Omental fat pad (tissue), 4 donors: ENCODE results near the gene CRNKL1. TPM values are rescaled to one million over a fixed set of nuclear protein-coding genes. Genes with fewer than 3 reads are reported as not detected.

Source experiments
- ATAC-seq: fragments of 150-250 bp; one replicate; pipeline ENCODE4 v1.9.1; 2016; ENCODE audit warnings: mild to moderate bottlenecking, moderate library complexity; ENCODE audit not compliant: low FRiP score
- DNase-seq: peaks from one replicate; pipeline ENCODE4 v3.0.0-alpha.2; 2019; ENCODE audit warnings: low spot score
- total RNA-seq, 4 donors: library from RNA; depleted of rRNA; stranded (reverse); fragments of >200 nt; gene quantifications; one replicate each; pipeline ENCODE4 v1.1.0, GENCODE V29; 2016
- TF ChIP-seq, protein P1 (sequence below), 3 donors: fragments of 450-650 bp; IDR thresholded peaks; one replicate each; pipeline ENCODE4 v1.5.1; 2016 to 2017; ENCODE audit warnings: antibody characterized with exemption in 3 of 3, mild to moderate bottlenecking in 3 of 3, moderate library complexity in 2 of 3

The CRNKL1 gene
- total RNA-seq, 4 donors from 2014 or later, result 13.8 to 30.7 (median 15.6) TPM

- DNase-seq (no peak), ATAC-seq (no peak)
- TF ChIP-seq, protein P1, sequence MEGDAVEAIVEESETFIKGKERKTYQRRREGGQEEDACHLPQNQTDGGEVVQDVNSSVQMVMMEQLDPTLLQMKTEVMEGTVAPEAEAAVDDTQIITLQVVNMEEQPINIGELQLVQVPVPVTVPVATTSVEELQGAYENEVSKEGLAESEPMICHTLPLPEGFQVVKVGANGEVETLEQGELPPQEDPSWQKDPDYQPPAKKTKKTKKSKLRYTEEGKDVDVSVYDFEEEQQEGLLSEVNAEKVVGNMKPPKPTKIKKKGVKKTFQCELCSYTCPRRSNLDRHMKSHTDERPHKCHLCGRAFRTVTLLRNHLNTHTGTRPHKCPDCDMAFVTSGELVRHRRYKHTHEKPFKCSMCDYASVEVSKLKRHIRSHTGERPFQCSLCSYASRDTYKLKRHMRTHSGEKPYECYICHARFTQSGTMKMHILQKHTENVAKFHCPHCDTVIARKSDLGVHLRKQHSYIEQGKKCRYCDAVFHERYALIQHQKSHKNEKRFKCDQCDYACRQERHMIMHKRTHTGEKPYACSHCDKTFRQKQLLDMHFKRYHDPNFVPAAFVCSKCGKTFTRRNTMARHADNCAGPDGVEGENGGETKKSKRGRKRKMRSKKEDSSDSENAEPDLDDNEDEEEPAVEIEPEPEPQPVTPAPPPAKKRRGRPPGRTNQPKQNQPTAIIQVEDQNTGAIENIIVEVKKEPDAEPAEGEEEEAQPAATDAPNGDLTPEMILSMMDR (IDR thresholded peaks at IDR 0.05), result no peak
These were observed 15.5 kb downstream of the CRNKL1 start for GRCh38 chr20:20036756-20037155.

DNA sequence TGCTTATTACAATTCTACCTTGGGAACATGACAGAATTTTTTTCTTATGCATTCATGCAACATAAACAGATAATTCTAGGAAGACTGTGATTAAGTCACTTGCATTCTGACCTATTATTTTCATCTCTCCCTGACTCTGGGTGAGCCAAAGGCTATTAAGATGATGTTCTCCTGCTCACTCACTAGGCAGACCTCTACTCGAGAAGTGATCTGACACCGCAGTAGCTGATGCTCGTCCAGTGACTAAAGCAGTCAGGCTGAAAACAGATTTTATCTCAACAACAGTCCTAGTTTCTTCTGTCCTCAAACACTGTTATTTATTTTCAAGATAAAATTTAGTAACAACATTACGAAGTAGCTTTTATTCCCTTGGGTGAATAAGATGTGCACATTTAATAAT lies 17.8 kb downstream of the CRNKL1 start:
- DNase-seq (no peak), ATAC-seq (no peak)
- TF ChIP-seq, protein P1 (IDR thresholded peaks at IDR 0.05), result no peak

DNA sequence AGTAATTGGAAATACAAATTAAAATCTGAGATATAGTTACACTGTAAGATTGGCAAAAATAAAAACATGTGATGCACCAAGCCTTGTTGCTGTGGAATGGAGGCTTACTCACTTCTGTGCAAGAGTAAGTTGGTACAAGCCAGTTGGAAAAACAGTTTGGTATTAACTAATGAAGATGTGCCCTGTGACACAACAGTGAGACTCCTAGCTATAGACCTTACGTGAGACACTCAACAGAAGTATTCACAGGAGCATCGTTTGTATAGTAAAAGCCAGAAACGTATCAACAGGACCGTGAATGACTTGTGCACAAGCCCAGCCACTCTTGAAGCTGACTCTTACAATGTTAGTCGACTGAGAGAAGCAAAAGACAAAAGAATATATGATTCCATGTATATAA lies 20.5 kb downstream of the CRNKL1 start:
- ATAC-seq, result no peak
- TF ChIP-seq, protein P1 (IDR thresholded peaks at IDR 0.05), result no peak
- no peak for DNase-seq

GRCh38 chr20:20027284-20027683 lies 25.0 kb downstream of the CRNKL1 start:
- ATAC-seq (no peak), DNase-seq (no peak)
- TF ChIP-seq, protein P1 (IDR thresholded peaks at IDR 0.05), result no peak

- ATAC-seq (no peak), DNase-seq (no peak)
- TF ChIP-seq, protein P1 (IDR thresholded peaks at IDR 0.05), result no peak
These were observed 27.3 kb downstream of the CRNKL1 start for GRCh38 chr20:20024942-20025341.

DNA sequence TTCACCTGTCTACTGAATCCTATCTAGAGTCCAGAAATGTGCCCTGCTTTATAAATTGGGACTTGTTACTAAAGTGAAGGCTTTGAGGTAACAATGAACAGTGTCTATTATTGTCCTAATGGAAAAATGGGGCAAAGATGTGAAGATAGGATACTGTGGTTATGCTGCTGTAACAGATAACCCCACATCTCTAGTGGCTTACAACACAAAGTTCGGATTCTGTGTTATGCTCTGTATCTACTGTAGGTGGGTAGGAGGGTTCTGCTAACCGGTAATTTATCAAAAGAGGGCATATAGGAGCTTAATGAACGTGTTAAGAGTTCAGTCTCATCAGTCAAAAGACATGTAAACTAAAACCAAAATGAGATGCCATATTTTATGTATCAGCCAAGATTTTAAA lies 28.9 kb downstream of the CRNKL1 start:
- DNase-seq, result no peak
- no peak for ATAC-seq
- TF ChIP-seq, protein P1 (IDR thresholded peaks at IDR 0.05), result no peak

GRCh38 chr20:20022498-20022897 lies 29.8 kb downstream of the CRNKL1 start:
- ATAC-seq (no peak), DNase-seq (no peak)
- TF ChIP-seq, protein P1 (IDR thresholded peaks at IDR 0.05), result no peak
